HL-60 (cell line): ENCODE results near the gene HCFC1.

ENCODE experiments used
- GABPA ChIP-seq: IDR thresholded peaks from 2 replicates; pipeline ENCODE4 v1.6.1; 2012; ENCODE audit warnings: low read depth
- POLR2AphosphoS5 ChIP-seq: IDR thresholded peaks from 2 replicates; pipeline ENCODE4 v1.6.1; 2012; ENCODE audit warnings: low read depth
- SPI1 ChIP-seq: IDR thresholded peaks from 2 replicates; pipeline ENCODE4 v1.6.1; 2012; ENCODE audit warnings: low read depth, mild to moderate bottlenecking, borderline replicate concordance
- TF ChIP-seq, protein P1 (sequence below): IDR thresholded peaks from one replicate; pipeline ENCODE4 v1.5.1; 2011; ENCODE audit warnings: low read length, control low read depth, inconsistent platforms; ENCODE audit not compliant: insufficient read depth
- TF ChIP-seq, protein P2 (sequence below): IDR thresholded peaks from 2 replicates; pipeline ENCODE4 v1.6.1; 2012; ENCODE audit warnings: low read depth; ENCODE audit not compliant: insufficient replicate concordance

- TF ChIP-seq GABPA (no peak), POLR2AphosphoS5 (no peak), SPI1 (peak; percentile 76)
- TF ChIP-seq, protein P1, sequence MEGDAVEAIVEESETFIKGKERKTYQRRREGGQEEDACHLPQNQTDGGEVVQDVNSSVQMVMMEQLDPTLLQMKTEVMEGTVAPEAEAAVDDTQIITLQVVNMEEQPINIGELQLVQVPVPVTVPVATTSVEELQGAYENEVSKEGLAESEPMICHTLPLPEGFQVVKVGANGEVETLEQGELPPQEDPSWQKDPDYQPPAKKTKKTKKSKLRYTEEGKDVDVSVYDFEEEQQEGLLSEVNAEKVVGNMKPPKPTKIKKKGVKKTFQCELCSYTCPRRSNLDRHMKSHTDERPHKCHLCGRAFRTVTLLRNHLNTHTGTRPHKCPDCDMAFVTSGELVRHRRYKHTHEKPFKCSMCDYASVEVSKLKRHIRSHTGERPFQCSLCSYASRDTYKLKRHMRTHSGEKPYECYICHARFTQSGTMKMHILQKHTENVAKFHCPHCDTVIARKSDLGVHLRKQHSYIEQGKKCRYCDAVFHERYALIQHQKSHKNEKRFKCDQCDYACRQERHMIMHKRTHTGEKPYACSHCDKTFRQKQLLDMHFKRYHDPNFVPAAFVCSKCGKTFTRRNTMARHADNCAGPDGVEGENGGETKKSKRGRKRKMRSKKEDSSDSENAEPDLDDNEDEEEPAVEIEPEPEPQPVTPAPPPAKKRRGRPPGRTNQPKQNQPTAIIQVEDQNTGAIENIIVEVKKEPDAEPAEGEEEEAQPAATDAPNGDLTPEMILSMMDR, result no peak
- TF ChIP-seq, protein P2, sequence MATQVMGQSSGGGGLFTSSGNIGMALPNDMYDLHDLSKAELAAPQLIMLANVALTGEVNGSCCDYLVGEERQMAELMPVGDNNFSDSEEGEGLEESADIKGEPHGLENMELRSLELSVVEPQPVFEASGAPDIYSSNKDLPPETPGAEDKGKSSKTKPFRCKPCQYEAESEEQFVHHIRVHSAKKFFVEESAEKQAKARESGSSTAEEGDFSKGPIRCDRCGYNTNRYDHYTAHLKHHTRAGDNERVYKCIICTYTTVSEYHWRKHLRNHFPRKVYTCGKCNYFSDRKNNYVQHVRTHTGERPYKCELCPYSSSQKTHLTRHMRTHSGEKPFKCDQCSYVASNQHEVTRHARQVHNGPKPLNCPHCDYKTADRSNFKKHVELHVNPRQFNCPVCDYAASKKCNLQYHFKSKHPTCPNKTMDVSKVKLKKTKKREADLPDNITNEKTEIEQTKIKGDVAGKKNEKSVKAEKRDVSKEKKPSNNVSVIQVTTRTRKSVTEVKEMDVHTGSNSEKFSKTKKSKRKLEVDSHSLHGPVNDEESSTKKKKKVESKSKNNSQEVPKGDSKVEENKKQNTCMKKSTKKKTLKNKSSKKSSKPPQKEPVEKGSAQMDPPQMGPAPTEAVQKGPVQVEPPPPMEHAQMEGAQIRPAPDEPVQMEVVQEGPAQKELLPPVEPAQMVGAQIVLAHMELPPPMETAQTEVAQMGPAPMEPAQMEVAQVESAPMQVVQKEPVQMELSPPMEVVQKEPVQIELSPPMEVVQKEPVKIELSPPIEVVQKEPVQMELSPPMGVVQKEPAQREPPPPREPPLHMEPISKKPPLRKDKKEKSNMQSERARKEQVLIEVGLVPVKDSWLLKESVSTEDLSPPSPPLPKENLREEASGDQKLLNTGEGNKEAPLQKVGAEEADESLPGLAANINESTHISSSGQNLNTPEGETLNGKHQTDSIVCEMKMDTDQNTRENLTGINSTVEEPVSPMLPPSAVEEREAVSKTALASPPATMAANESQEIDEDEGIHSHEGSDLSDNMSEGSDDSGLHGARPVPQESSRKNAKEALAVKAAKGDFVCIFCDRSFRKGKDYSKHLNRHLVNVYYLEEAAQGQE, result no peak
Observed at GRCh38 chrX:153974003-153974725, 2.5 kb upstream of the HCFC1 start.
